ENCODE data around the gene ADAMTS6.

- TF ChIP-seq CTCF (IDR thresholded peaks at IDR 0.05) (no peak), EZH2 (IDR thresholded peaks at IDR 0.05; ENCODE audit: borderline replicate concordance, insufficient read depth, low read depth, low read length, poor library complexity, severe bottlenecking) (no peak)
Observed at GRCh38 chr5:65120371-65120967, 361.3 kb downstream of the ADAMTS6 start.
